ENCODE data around the gene DENND1A. TPM values are rescaled to one million over a fixed set of nuclear protein-coding genes. Genes with fewer than 3 reads are reported as not detected.

The DENND1A gene
- total RNA-seq, 1 experiment from 2014 or later: 42.5 TPM

DNA sequence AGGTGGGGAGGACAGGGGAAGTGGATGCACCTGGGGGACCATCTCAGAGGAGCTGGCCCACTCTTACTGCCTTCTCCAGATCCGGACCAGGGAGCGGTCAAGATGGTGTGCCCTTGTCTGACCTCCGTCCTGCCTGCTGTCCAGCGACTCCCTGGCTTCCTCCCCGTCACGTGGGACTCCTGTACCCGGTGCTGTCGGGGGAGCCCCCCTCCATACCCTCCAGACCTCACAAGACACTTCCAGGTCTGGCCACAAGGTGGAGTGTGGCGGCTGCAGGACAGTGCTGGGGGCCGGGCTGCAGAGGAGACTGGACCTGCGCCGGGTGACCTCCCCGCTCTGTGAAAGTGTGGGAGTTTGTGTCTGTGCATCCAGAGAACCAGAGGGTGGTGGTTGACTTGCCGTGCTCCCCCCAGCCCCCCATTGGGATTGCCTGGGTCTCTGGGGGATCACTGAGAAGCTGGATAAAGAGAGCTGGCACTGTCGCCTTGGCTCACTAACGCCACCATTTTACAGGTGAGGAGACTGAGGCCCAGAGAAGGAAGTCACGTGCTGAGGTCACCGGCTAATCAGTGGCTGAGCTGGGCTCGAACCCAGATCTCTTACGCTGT, 575.8 kb downstream of the DENND1A start:
- Mint-ChIP-seq H3K27ac (ENCODE audit: low read depth, unreplicated experiment) (no peak overlapping the region), H3K4me3 (ENCODE audit: unreplicated experiment) (no peak overlapping the region), H3K36me3 (ENCODE audit: insufficient read depth, unreplicated experiment) (no peaks in the 10 kb centered on the region), H3K27me3 (ENCODE audit: insufficient read depth, unreplicated experiment) (peaks cover 51% of the 10 kb centered on the region), H3K9me3 (ENCODE audit: unreplicated experiment) (no peaks in the 10 kb centered on the region), H3K4me1 (ENCODE audit: insufficient read depth, unreplicated experiment) (peaks cover 5% of the 10 kb centered on the region)
- TF ChIP-seq, protein P1, sequence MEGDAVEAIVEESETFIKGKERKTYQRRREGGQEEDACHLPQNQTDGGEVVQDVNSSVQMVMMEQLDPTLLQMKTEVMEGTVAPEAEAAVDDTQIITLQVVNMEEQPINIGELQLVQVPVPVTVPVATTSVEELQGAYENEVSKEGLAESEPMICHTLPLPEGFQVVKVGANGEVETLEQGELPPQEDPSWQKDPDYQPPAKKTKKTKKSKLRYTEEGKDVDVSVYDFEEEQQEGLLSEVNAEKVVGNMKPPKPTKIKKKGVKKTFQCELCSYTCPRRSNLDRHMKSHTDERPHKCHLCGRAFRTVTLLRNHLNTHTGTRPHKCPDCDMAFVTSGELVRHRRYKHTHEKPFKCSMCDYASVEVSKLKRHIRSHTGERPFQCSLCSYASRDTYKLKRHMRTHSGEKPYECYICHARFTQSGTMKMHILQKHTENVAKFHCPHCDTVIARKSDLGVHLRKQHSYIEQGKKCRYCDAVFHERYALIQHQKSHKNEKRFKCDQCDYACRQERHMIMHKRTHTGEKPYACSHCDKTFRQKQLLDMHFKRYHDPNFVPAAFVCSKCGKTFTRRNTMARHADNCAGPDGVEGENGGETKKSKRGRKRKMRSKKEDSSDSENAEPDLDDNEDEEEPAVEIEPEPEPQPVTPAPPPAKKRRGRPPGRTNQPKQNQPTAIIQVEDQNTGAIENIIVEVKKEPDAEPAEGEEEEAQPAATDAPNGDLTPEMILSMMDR (IDR thresholded peaks at IDR 0.05; ENCODE audit: unreplicated experiment): peak; percentile 80
- ChIA-PET POLR2A (no interaction called here), CTCF (interaction anchor here (0.5 to 2.0 kb wide), 20 partner anchors 9 to 266 kb away, joined by 3 to 8 read pairs (median 3); no protein-coding TSS in a partner anchor)
- no TSS peak for BruUV-seq (replicated peaks)
- DNase-seq (ENCODE audit: unreplicated experiment): peak; percentile 59
- intact Hi-C loops (cut with micrococcal nuclease): loop anchor here (1.0 to 5.0 kb wide), 2 partner anchors 31 to 362 kb away; no protein-coding TSS in a partner anchor

DNA sequence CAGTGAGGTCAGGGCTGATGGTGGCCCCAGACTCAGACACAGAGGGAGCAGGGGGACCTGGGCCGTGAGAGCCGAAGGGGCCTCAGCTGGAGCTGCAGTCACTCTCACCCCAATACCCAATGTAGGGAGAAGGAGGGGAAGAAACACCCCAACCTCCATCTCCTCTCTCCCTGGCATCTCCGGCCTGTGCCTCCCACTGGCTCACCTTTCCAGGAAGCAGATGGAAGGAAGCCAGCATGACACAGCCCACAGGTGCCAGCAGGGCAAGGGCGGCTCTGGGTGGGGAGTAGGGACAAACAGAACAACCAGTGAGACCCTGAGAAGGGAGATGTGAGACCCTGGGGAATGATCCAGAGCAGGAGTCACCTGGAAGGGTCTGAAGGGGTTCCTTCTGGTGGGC, 576.9 kb downstream of the DENND1A start:
- H3K27ac Mint-ChIP-seq (ENCODE audit: low read depth, unreplicated experiment): no peak overlapping the region
- TF ChIP-seq, protein P1 (IDR thresholded peaks at IDR 0.05; ENCODE audit: unreplicated experiment): no peak
- peaks cover 5% of the 10 kb centered on the region for H3K4me1 Mint-ChIP-seq (ENCODE audit: insufficient read depth, unreplicated experiment)
- intact Hi-C loops (cut with micrococcal nuclease): loop anchor here (5.0 kb wide), 1 partner anchor 361 kb away; no protein-coding TSS in a partner anchor
- peaks cover 51% of the 10 kb centered on the region for H3K27me3 Mint-ChIP-seq (ENCODE audit: insufficient read depth, unreplicated experiment)
- H3K36me3 Mint-ChIP-seq (ENCODE audit: insufficient read depth, unreplicated experiment): no peaks in the 10 kb centered on the region
- H3K9me3 Mint-ChIP-seq (ENCODE audit: unreplicated experiment): no peaks in the 10 kb centered on the region
- CTCF ChIA-PET: interaction anchor here (0.6 to 1.9 kb wide), 8 partner anchors 14 to 1506 kb away, joined by 3 to 5 read pairs (median 3); no protein-coding TSS in a partner anchor
- no peak overlapping the region for H3K4me3 Mint-ChIP-seq (ENCODE audit: unreplicated experiment)
- peak; percentile 31 for DNase-seq (ENCODE audit: unreplicated experiment)
- no TSS peak for BruUV-seq (replicated peaks)
- POLR2A ChIA-PET: no interaction called here

DNA sequence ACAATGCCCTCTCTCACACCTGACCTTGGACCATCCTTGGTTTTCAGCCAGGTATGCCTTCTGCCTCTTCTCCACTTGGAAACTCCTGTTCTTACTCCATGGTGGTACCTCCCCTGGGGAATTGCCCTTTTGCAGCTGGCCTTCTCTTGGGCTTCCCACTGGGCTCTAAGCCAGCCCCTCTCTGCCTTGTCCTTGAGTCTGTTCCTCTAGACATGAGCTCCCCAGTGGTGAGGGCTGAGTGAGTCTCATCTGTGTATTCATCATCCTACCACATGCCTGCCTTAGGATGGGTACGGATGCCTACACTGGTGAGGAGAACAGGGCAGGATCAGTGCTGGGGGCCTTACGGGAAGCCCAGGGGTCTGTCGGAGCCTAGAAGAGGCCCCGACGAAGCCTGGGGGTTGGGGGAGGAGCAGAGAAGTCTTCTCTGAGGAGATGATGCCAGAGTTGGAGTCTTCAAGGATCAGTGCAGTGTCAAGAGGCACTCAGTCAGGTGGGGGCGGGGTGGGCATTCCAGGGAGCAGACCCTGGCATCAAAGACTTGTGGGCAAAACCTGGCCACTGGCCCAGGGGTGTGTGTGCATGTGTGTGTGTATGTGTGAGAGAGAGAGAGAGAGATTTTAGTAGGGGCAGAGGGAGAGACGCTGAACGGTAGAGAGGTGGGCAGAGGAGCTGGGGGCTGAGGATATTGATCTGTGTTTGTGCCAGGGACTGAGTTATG, 579.2 kb downstream of the DENND1A start:
- Mint-ChIP-seq H3K4me3 (ENCODE audit: unreplicated experiment) (no peak overlapping the region), H3K9me3 (ENCODE audit: unreplicated experiment) (no peaks in the 10 kb centered on the region)

More for the DNA sequence above, 579.2 kb downstream of the DENND1A start:
- no peaks in the 10 kb centered on the region for H3K36me3 Mint-ChIP-seq (ENCODE audit: insufficient read depth, unreplicated experiment)
- no peak for DNase-seq (ENCODE audit: unreplicated experiment)
- no TSS peak for BruUV-seq (replicated peaks)
- TF ChIP-seq, protein P1 (IDR thresholded peaks at IDR 0.05; ENCODE audit: unreplicated experiment): no peak
- H3K4me1 Mint-ChIP-seq (ENCODE audit: insufficient read depth, unreplicated experiment): peaks cover 6% of the 10 kb centered on the region
- peaks cover 51% of the 10 kb centered on the region for H3K27me3 Mint-ChIP-seq (ENCODE audit: insufficient read depth, unreplicated experiment)
- CTCF ChIA-PET: interaction anchor here (0.6 to 3.8 kb wide), 35 partner anchors 9 to 1777 kb away, joined by 3 to 88 read pairs (median 4); no protein-coding TSS in a partner anchor
- H3K27ac Mint-ChIP-seq (ENCODE audit: low read depth, unreplicated experiment): no peak overlapping the region
- POLR2A ChIA-PET: interaction anchor here (0.6 kb wide), 1 partner anchor 582 kb away, joined by 3 read pairs; no protein-coding TSS in a partner anchor
- intact Hi-C loops (cut with micrococcal nuclease): loop anchor here (1.0 to 5.0 kb wide), 4 partner anchors 248 to 886 kb away; no protein-coding TSS in a partner anchor
